Measurements from ENCODE around the gene CDH4.

DNA sequence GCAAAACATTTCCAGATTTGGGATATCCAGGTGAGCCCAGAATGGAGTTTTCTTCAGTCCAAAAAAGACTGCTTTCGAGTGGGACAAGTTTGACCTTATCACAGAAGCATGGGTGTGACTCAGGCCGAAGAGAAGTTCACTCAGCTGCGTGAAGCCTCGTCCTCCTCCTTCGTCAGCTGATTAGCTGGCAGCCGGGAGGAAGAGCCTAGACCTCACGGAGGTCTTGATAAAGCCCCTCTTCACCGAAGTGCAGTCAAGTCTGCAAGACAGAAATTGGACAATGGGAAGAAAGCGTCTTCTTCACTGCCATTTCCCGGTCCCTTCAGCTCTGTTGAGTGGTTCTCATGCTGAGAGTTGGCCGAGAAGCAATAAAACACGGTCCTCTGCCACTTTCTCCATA, 449.7 kb downstream of the CDH4 start:
- no peak for TF ChIP-seq POLR2AphosphoS5 (IDR thresholded peaks at IDR 0.05)
- TF ChIP-seq, protein P1, sequence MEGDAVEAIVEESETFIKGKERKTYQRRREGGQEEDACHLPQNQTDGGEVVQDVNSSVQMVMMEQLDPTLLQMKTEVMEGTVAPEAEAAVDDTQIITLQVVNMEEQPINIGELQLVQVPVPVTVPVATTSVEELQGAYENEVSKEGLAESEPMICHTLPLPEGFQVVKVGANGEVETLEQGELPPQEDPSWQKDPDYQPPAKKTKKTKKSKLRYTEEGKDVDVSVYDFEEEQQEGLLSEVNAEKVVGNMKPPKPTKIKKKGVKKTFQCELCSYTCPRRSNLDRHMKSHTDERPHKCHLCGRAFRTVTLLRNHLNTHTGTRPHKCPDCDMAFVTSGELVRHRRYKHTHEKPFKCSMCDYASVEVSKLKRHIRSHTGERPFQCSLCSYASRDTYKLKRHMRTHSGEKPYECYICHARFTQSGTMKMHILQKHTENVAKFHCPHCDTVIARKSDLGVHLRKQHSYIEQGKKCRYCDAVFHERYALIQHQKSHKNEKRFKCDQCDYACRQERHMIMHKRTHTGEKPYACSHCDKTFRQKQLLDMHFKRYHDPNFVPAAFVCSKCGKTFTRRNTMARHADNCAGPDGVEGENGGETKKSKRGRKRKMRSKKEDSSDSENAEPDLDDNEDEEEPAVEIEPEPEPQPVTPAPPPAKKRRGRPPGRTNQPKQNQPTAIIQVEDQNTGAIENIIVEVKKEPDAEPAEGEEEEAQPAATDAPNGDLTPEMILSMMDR (IDR thresholded peaks at IDR 0.05) = no peak
- no peak for TF ChIP-seq EP300 (IDR thresholded peaks at IDR 0.05)
- no peak for TF ChIP-seq POLR2A (IDR thresholded peaks at IDR 0.05)

Measured in upper lobe of left lung (tissue), 4 donors.